Activated CD4-positive, alpha-beta T cell treated with anti-CD3 and anti-CD28 coated beads for 1 hour (primary cell): ENCODE data around the gene EDRF1.
"Not testable (repeated sequence)": the region's sequence is repeated elsewhere in the genome, so short reads cannot be mapped to it uniquely, and the experiment has no call there.

Source experiments
- DNase-seq: peaks from one replicate; pipeline ENCODE4 v3.0.0-alpha.2; 2020

The EDRF1 gene

GRCh38 chr10:125719173-125720001 lies at the start of gene EDRF1:
TSS of gene EDRF1 (plus strand) at chr10:125719709. CDS start at chr10:125719808, 99 bp downstream.
- peak; percentile 99 for DNase-seq

DNA sequence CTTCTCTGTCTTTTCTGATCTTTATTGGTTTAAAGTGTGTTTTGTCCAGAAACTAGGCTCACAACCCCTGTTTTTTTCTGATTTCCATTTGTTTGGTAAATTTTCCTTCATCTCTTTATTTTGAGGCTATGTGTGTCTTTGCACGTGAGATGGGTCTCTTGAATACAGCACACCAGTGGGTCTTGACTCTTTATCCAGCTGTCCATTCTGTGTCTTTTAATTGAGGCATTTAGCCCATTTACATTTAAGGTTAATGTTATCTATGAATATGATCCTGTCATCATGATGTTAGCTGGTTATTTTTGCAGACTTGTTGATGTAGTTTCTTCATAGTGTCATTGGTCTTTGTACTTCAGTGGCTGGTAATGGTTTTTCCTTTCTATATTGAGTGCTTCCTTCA lies 46.6 kb upstream of the EDRF1 start:
- no peak for DNase-seq

DNA sequence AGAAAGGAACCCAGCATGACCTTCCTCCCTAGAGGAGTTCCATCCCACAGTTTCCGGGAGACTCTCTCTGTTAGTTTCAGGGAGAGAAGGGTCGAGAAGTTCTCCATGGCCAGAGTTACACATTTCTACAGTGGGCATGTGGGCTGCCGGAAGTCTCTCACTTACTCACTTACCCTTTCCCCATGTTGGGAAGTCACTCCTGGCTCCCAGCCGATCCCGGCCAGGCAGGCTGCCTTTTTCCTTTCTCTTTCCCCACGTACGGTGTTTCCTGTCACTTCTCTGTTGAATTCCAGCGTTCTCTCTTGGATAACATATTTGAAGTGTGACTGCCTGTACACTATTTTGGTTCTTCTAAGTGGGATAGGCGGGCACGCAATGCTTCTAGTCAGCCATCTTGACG lies 40.1 kb upstream of the EDRF1 start:
- DNase-seq, result no peak

DNA sequence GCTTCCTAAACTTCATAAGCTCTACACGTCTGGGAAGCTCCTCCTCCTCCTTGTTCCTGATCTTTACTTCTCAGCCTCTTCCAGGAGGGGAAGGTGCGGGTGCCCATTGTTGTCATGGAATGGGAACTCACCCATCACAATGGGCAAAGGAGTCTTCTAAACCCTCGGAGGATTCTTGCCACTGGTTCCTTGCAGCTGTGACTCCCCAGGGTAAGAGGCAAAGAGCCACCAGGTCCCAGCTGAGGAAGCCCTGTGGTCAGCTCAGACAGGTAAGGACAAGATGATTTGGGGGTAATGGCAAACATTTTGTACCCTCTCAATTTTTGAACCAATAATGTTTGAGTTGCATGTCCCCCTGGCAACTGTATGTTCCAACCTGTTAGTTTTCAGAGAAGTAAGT lies 36.4 kb upstream of the EDRF1 start, which contains the start of gene TEX36:
Gene TEX36, minus strand, starts transcription at position 101 of the 400 bp plus-strand sequence. CDS start 174 bp downstream, outside the sequence.
- no peak for DNase-seq

DNA sequence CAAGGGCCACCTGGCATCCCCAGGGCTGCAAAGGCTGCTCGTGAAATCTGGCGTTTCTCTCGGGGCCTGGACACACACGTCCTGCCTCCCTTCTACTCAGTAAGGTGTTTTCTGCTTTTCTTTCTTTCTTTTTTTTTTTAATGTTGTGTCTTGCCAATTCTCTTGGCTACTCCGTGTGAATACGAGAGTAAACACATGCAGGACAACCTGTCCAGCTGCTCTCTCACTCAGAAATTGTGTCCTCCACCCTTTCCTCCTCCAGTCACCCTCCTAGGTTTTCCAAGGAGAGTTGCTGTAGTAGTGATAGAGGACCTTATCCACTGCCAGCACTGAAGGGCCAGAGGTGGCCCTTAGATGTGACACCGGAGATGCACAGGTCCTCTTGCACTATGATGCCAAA lies 35.7 kb upstream of the EDRF1 start:
- DNase-seq, result no peak

- no peak for DNase-seq
These were observed 34.9 kb upstream of the EDRF1 start for GRCh38 chr10:125684581-125684980.

- DNase-seq, result no peak
These were observed 31.9 kb upstream of the EDRF1 start for GRCh38 chr10:125687507-125688185.

GRCh38 chr10:125689955-125690569 lies 29.4 kb upstream of the EDRF1 start:
- no peak for DNase-seq

DNA sequence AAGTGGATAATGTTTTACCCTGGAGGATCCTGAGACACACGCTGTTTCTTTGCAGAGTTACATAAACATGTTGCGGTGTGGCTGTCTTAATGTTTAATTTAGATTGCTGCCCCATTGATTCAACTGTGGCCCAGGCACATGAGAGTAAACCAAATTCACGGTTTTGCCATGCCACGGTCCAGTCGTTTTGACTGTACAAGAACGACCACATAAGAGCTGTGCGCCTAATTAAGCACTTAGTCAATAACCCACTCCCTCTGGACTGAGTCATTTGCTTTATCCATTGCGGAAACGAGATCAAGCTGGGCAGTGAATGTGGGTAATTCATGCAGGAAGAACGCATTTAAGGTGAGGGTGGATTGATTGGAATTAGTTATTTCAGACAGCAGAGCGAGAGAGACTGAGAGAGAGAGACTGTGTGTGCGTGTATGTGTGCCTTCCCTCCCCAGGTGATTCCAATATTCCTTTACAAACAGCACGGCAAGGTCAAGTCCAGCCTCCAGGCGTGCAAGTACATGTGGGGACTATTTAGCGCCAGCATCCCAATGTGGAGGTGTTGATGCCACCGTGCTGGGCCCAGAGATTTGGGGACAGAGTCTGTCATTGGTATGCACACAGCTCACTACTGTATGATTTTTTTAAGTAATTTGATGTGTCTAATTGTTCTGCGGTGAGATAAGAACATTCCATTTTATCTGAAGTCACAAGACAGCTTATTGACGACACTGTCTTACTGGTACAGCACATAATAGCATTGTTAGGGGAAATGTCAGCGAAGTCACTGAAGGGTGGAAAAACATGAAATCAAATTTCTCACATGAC lies 28.1 kb upstream of the EDRF1 start:
- DNase-seq, result no peak

DNA sequence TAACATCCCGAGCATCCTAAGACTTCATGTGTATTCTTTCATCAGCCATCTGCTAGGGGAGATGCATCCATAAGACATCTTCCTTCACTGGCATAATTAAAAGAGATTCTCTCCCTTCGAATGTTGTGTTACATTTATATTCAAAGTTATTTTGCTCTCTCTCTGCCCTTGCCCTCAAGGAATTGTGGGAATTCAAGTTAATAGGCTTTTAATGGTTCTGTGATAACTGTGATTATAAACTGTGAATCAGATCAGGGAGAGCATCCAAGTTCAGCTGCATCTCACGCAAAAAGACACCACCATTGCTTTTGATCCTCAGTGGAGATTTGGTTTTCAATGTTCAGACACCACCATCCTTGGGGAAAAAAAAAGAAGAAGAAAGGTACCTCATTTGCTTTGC lies 27.3 kb upstream of the EDRF1 start:
- no peak for DNase-seq

DNA sequence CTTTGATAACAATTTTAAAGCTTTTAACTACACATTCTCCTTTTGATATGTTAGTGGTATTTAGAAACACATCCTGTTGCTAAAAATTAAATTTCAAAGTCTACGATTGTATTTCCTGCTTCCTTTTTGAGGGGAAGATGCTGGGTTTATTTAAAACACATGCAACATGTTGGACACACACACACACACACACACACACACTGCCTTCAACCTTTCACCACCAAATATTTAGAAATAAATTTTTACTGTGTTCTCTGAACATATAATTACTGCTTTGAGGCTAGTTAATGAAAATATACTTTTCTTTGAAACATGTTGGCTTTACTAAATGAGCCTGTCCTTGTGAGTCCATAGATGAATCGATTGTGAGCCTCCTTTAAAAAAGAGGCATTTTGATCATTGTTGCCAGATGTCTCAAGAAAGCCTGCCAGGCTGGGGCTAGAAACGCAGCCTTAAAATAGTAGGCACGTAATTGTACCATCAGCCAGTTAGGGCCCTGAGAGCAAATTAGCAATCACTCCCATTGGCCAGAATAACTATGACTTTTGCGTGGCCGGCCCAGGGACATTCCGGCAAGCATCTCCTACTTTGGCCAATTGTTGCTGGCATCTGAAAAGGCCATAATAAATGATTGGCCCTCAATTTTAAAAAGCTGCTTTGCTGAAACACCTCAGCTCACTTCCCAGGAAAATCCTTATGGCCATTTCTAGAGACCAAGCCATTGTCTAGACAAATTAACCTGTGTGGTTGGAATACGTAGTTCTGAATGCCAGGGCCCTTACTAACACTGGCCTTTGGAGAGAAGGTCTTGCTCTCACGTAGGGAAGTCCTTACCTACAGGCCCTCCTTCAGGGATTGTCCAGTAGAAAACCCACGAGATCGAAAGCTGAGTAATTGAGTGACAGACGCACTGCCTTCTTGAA lies 26.6 kb upstream of the EDRF1 start:
- DNase-seq, result no peak

DNA sequence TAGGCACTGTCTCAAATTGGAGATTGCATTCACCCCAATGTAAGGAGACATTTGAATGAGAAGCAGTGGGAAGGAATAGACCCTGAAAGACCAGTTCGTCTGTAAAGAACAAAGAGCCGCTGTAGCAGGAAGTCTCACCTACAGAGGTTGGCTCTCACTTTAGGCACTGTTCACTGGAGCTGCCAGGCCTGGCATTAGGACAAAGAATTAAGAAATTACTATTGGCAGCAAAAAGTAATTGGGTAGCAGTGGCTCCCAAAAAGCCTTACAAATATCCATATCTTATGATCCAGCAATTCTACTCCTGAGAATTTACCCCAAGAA lies 26.0 kb upstream of the EDRF1 start:
- no peak for DNase-seq

DNA sequence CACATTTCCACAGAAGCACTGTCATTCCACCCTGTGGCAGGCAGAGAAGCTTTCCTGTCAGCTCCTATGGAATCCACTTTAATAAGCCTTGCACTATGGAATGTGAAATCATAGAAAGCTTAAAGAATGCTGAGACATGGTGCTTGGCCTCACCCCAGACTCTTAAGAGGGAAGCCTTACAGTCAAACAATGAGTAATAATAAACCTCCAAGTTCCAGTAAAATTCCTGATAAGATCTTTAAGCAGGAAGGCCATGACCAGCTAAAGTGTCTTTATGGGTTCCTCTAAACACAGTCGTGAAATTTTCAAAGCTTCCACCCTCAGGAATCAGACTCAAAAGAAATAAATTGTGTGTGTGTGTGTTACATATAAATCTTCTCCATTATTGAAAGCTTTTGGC lies 24.6 kb upstream of the EDRF1 start:
- no peak for DNase-seq

- not testable (repeated sequence) for DNase-seq
These were observed 22.6 kb upstream of the EDRF1 start for GRCh38 chr10:125696884-125697283.

- DNase-seq, result no peak
These were observed 21.0 kb upstream of the EDRF1 start for GRCh38 chr10:125698481-125698998.

DNA sequence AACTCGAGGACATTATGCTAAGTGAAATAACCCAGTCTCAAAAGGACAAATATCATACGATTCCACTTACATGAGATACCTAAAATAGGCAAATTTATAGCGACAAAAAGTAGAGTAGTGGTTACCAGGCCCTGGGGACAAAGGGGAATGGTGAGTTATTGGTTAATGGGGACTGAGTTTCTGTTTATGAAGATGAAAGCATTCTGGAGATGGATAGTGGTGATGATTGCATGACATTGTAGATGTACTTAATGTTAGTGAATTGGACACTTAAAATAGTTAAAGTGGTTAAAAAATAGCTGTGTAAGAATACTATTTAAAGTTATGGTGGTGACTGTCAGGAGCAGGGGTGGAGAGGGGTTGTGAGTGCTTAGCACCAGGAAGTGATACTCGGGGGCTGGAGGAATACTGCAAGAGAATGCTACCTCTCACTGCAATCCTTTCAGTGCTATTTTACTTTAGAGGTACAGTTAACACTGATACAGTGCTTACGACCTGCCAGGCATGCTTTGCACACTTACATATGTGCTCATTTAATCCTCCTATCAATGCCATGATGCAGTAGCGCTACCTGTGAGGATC lies 19.9 kb upstream of the EDRF1 start:
- no peak for DNase-seq

DNA sequence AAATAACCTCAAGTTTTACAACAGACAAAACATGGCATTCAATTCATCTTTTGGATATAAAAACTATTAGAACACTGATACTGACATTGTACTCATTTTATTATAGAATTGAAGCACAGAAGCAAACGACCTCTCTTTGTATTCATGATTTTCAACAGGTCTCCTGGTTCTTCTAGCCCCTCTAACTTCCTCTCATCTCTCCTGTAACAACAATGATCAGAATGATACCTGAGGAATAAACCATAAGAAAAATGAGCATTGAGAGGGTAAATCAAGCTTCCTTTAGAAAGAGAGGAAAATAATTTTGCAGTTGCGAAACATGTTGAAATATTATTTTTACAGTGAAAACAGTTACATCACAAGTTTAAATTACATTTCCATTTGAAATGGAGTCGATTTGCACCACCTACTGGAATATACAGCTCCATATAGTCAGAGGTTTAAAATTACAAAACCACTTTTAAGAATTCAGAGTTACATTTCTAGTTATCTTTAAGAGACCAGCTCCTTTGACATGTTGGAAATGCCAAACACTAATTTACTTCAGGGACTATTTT lies 19.1 kb upstream of the EDRF1 start:
- no peak for DNase-seq

GRCh38 chr10:125707541-125708468 lies 11.7 kb upstream of the EDRF1 start:
- DNase-seq, result no peak

DNA sequence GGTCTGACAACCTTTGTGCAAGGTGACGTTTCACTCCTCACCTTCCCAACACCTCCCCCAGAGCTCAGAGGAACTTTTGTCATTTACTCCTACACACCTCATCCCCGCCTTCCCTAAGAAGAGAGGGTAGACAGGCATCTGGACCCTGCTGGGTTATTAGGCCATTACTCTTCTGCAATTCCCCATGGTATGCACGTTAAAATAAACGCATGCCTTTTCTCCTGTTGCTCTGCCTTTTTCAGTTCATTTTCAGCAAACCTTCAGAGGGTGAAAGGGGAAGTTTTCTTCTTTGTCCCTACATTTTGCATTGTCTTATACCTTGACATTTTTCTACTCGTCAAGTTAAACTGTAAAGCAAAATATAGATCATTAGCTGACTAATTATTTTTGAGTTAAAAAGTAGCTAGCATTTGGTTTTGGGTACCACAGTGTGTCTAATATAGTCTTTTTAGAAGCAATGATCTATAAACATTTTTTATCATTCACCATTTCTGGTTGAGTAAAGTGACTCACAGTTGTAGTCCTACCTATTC lies 10.5 kb upstream of the EDRF1 start:
- no peak for DNase-seq
